Stimulated activated naive CD8-positive, alpha-beta T cell treated with anti-CD3 and anti-CD28 coated beads, Interleukin-15, Interleukin-2, amounts not matched to agents 100 ng/mL and 50 ng/mL, for 24 hours (primary cell): Measurements from ENCODE around the gene NAPSA.
A peak's percentile ranks its signal among the peaks of the same experiment; 100 is the strongest.
"Not testable (repeated sequence)": the region's sequence is repeated elsewhere in the genome, so short reads cannot be mapped to it uniquely, and the experiment has no call there.

Experiments used
- H3K27ac Mint-ChIP-seq: one replicate; pipeline ENCODE4 v1.8.0; 2021; ENCODE audit warnings: mild to moderate bottlenecking, mixed read lengths
- H3K27me3 Mint-ChIP-seq: one replicate; pipeline ENCODE4 v1.8.0; 2021; ENCODE audit warnings: mixed read lengths
- H3K36me3 Mint-ChIP-seq: one replicate; pipeline ENCODE4 v1.8.0; 2021; ENCODE audit warnings: low read depth, mixed read lengths
- H3K4me1 Mint-ChIP-seq: one replicate; pipeline ENCODE4 v1.8.0; 2021; ENCODE audit warnings: low read depth, mixed read lengths
- H3K4me3 Mint-ChIP-seq: one replicate; pipeline ENCODE4 v1.8.0; 2021; ENCODE audit warnings: mild to moderate bottlenecking, mixed read lengths
- H3K9me3 Mint-ChIP-seq: one replicate; pipeline ENCODE4 v1.8.0; 2021; ENCODE audit warnings: mixed read lengths

Gene NAPSA

GRCh38 chr19:50392759-50393158 lies 27.3 kb upstream of the NAPSA start:
- no peaks in the 10 kb centered on the region for H3K9me3 Mint-ChIP-seq
- no peak overlapping the region for H3K27ac Mint-ChIP-seq
- H3K27me3 Mint-ChIP-seq = no peaks in the 10 kb centered on the region
- H3K36me3 Mint-ChIP-seq = peaks cover 55% of the 10 kb centered on the region
- H3K4me1 Mint-ChIP-seq = peaks cover 2% of the 10 kb centered on the region
- H3K4me3 Mint-ChIP-seq = no peak overlapping the region

GRCh38 chr19:50390952-50391351 lies 25.5 kb upstream of the NAPSA start:
- H3K36me3 Mint-ChIP-seq = peaks cover 59% of the 10 kb centered on the region
- not testable (repeated sequence) for H3K27me3 Mint-ChIP-seq, H3K4me1 Mint-ChIP-seq, H3K4me3 Mint-ChIP-seq, H3K27ac Mint-ChIP-seq, H3K9me3 Mint-ChIP-seq

- not testable (repeated sequence) for H3K4me3 Mint-ChIP-seq, H3K27me3 Mint-ChIP-seq, H3K27ac Mint-ChIP-seq, H3K9me3 Mint-ChIP-seq
- H3K36me3 Mint-ChIP-seq = peaks cover 56% of the 10 kb centered on the region
- H3K4me1 Mint-ChIP-seq = peaks cover 10% of the 10 kb centered on the region
These were observed 24.9 kb upstream of the NAPSA start for GRCh38 chr19:50390295-50390694.

GRCh38 chr19:50387868-50388245 lies 22.4 kb upstream of the NAPSA start:
- H3K4me1 Mint-ChIP-seq = peaks cover 33% of the 10 kb centered on the region
- no peaks in the 10 kb centered on the region for H3K9me3 Mint-ChIP-seq
- peaks cover 58% of the 10 kb centered on the region for H3K36me3 Mint-ChIP-seq
- no peaks in the 10 kb centered on the region for H3K27me3 Mint-ChIP-seq
- peak overlapping the region; percentile 1 for H3K27ac Mint-ChIP-seq
- H3K4me3 Mint-ChIP-seq = peak overlapping the region; percentile 18

DNA sequence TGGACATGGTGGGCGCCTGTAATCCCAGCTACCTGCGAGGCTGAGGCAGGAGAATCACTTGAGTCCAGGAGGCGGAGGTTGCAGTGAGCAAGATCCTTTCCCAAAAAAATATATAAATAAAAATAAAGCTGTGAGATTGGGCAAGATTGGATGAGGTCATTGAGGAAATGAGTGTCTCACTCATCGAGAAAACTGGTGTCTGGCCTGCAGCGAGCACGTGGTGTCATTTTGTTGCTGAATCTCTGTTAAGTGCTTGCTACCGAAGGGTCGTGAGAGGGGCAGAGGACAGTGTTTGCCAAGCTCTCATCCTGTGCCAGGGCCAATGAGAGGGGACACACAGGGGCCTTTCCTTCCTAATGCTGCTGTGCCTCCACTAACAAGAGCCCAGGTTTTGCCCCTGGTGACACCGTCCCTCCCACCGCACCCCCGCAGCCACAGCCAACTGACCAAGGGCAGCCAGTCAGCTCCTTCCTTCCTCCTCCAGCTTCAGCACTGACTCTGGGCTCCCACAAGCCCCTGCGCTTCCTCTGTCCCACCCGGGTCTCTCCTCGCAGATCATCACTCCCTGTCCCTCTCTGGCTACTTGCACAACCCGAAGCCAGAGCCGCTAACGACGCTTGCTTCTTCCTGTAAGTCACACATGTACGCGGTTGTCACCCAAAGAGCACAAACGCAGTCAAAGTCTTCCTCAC lies 21.9 kb upstream of the NAPSA start:
- peak overlapping the region; percentile 1 for H3K27ac Mint-ChIP-seq
- peaks cover 33% of the 10 kb centered on the region for H3K4me1 Mint-ChIP-seq
- H3K9me3 Mint-ChIP-seq = no peaks in the 10 kb centered on the region
- peaks cover 53% of the 10 kb centered on the region for H3K36me3 Mint-ChIP-seq
- H3K27me3 Mint-ChIP-seq = no peaks in the 10 kb centered on the region
- H3K4me3 Mint-ChIP-seq = peak overlapping the region; percentile 18

DNA sequence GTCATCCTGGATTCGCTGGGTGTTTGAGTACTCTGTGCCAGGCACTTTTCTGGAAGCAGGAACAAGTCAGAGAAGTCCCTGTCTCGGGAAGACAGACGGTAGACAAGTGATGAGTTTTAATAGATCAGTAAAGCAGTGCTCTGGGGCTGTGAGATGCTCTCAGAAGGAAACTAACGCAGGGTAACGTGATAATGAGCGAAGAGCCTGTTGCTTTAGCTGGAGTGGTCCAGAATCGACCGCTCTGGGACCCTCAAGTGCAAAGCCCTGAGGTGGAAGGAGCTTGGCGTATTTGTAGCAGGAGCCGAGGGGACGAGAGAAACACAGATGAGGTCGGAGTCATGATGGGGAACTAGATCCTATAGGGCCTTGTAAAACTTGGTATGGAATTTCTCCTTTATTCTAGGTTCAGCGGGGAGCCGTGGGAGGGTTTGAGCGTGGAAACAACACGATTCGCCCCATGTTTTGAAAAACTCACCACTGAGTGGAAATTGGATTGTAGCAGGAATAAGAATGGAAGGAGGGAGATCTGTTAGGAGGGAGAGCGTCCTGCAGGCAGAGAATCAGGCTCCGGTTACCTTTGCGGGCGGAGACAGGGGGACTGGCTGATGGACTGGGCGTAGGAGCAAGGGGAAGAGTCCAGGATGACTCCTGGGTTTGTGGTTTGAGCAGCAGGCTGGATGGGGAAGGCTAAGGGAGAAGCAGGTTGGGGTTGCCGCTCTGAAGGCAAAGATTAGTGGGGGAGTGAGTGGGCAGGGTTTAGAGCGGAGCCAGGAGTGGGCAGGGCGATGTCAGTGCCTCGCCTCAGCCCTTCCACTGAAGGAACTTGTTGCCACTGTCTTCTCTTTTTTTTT lies 19.5 kb upstream of the NAPSA start:
- H3K4me1 Mint-ChIP-seq = peaks cover 33% of the 10 kb centered on the region
- no peaks in the 10 kb centered on the region for H3K27me3 Mint-ChIP-seq
- peak overlapping the region; percentile 99 for H3K27ac Mint-ChIP-seq
- H3K4me3 Mint-ChIP-seq = peak overlapping the region; percentile 95
- peaks cover 49% of the 10 kb centered on the region for H3K36me3 Mint-ChIP-seq
- H3K9me3 Mint-ChIP-seq = no peaks in the 10 kb centered on the region

- H3K27me3 Mint-ChIP-seq = no peaks in the 10 kb centered on the region
- H3K9me3 Mint-ChIP-seq = no peaks in the 10 kb centered on the region
- peak within 1 kb of the TSS; percentile 99 for H3K27ac Mint-ChIP-seq
- H3K36me3 Mint-ChIP-seq = peaks cover 57% of the 10 kb centered on the region
- peak within 1 kb of the TSS; percentile 95 for H3K4me3 Mint-ChIP-seq
- peaks cover 33% of the 10 kb centered on the region for H3K4me1 Mint-ChIP-seq
These were observed 18.6 kb upstream of the NAPSA start, which contains the start of gene POLD1 for GRCh38 chr19:50383852-50384684. Gene POLD1 (plus strand): TSS chr19:50384347. CDS start chr19:50398852, 14,505 bp downstream.

GRCh38 chr19:50383001-50383851 lies 17.8 kb upstream of the NAPSA start:
- Mint-ChIP-seq H3K4me3 (peak overlapping the region; percentile 95), H3K36me3 (peaks cover 58% of the 10 kb centered on the region), H3K27ac (peak overlapping the region; percentile 99), H3K27me3 (no peaks in the 10 kb centered on the region), H3K9me3 (no peaks in the 10 kb centered on the region), H3K4me1 (peaks cover 33% of the 10 kb centered on the region)

DNA sequence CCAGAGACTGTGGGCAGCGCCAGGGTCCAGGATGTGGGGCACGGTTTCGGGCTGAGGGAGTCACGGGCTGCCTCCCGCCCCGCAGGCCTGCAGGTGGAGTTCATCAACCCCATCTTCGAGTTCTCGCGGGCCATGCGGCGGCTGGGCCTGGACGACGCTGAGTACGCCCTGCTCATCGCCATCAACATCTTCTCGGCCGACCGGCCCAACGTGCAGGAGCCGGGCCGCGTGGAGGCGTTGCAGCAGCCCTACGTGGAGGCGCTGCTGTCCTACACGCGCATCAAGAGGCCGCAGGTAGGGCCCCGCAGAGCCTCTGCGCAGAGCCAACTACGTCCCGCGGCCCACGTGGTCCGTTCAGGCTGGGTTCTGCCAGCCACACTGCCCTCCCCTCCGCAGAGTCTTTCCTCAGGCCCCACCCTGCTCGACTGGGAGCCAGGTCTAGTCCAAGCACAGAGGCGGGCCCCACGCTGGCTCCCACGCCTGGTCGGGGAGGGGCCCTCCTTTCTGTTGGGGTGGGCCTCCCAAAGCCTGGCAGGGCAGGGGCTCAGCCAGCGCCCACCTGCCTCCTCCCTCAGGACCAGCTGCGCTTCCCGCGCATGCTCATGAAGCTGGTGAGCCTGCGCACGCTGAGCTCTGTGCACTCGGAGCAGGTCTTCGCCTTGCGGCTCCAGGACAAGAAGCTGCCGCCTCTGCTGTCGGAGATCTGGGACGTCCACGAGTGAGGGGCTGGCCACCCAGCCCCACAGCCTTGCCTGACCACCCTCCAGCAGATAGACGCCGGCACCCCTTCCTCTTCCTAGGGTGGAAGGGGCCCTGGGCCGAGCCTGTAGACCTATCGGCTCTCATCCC lies 16.7 kb upstream of the NAPSA start:
- no peak overlapping the region for H3K4me3 Mint-ChIP-seq
- H3K27ac Mint-ChIP-seq = no peak overlapping the region
- no peaks in the 10 kb centered on the region for H3K9me3 Mint-ChIP-seq
- H3K27me3 Mint-ChIP-seq = no peaks in the 10 kb centered on the region
- H3K36me3 Mint-ChIP-seq = peaks cover 57% of the 10 kb centered on the region
- H3K4me1 Mint-ChIP-seq = peaks cover 35% of the 10 kb centered on the region

DNA sequence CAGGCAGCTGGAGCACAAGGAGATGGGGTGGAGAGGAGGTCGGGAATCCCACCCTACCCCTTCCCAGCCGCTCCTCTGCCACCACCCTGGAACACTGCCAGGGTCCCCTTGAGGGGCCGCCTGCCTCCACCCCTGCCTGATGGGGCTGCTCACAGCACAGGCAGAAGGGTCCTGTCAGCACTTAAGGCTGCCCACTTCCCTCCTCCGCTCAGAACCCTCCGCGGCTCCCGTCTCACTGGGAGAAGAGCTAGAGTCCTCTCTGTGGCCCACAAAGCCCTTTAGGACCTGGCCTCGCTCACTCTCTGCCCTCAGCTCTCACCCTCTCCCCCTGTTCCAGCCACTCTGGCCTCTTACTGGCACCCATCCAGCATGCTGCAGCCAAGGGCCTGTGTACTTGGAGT lies 15.3 kb upstream of the NAPSA start:
- Mint-ChIP-seq H3K36me3 (peaks cover 53% of the 10 kb centered on the region), H3K4me3 (no peak overlapping the region), H3K4me1 (peaks cover 41% of the 10 kb centered on the region), H3K27ac (no peak overlapping the region), H3K27me3 (no peaks in the 10 kb centered on the region), H3K9me3 (no peaks in the 10 kb centered on the region)

DNA sequence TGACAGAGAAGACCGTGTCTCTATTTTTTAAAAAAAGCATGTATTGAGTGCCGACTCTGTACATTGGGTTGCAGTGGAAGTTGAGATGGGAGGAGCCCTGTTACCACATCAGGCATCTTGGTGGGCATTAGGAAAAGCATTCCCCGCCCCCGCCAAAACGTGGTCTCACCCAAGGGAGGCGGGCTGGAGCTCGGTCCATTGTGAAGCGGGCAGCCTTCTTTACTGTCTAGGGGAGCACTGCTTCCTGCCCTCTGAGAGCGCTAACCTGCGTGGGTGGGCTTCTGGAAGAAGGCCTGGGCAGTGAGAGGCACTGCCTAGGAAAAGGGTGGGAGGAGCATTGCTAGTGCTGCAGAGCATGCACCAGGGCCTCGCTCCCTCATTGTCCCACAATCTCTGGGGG lies 14.7 kb upstream of the NAPSA start:
- no peak overlapping the region for H3K4me3 Mint-ChIP-seq
- no peaks in the 10 kb centered on the region for H3K27me3 Mint-ChIP-seq
- no peaks in the 10 kb centered on the region for H3K9me3 Mint-ChIP-seq
- H3K36me3 Mint-ChIP-seq = peaks cover 50% of the 10 kb centered on the region
- H3K4me1 Mint-ChIP-seq = peaks cover 37% of the 10 kb centered on the region
- H3K27ac Mint-ChIP-seq = no peak overlapping the region

DNA sequence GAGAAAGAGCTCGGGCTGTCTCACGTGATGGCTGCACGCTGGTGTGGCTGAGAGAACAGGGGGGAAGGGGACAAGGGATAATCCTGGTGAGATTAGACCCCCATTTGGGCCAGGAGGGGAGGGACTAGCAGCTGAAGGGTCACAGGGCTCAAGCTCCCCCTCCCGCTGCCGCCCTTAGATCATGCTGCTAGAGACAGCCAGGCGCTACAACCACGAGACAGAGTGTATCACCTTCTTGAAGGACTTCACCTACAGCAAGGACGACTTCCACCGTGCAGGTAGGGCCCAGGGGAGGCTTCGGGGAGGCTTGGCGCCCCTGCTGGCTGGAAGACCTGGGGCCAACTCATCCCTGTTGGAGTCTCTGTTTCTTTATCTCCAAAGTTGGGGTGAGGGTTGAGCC lies 14.2 kb upstream of the NAPSA start:
- no peaks in the 10 kb centered on the region for H3K9me3 Mint-ChIP-seq
- peaks cover 45% of the 10 kb centered on the region for H3K36me3 Mint-ChIP-seq
- H3K4me3 Mint-ChIP-seq = no peak overlapping the region
- H3K27me3 Mint-ChIP-seq = no peaks in the 10 kb centered on the region
- no peak overlapping the region for H3K27ac Mint-ChIP-seq
- peaks cover 34% of the 10 kb centered on the region for H3K4me1 Mint-ChIP-seq

- Mint-ChIP-seq H3K27me3 (no peaks in the 10 kb centered on the region), H3K4me1 (peaks cover 31% of the 10 kb centered on the region), H3K36me3 (peaks cover 43% of the 10 kb centered on the region), H3K9me3 (no peaks in the 10 kb centered on the region), H3K4me3 (no peak overlapping the region), H3K27ac (no peak overlapping the region)
These were observed 13.4 kb upstream of the NAPSA start for GRCh38 chr19:50378863-50379236.
